GM12878 (cell line): Measurements from ENCODE around the gene LRRC7. TPM values are rescaled to one million over a fixed set of nuclear protein-coding genes. Genes with fewer than 3 reads are reported as not detected.

ENCODE experiments used
- ATAC-seq: fragments of 200-7000 bp; cut with Tn5 transposase; 3 replicates; pipeline ENCODE4 v1.9.1; 2020; ENCODE audit warnings: mild to moderate bottlenecking, moderate library complexity
- BruUV-seq: library from RNA; stranded (reverse); fragments of 400-500 nt; replicated peaks from 2 replicates; lab custom pipeline; 2021; lab: Mats Ljungman, UMichigan
- CTCF ChIA-PET: fragments of 300-600 bp; sonication (Branson Sonifier 250); formaldehyde crosslinking; extraction: SDS; loops from one replicate; lab custom pipeline; 2021; ENCODE audit warnings: inconsistent platforms; lab: Yijun Ruan, JAX
- POLR2A ChIA-PET: fragments of 350-600 bp; formaldehyde crosslinking; extraction: SDS; loops from one replicate; lab custom pipeline; 2021; ENCODE audit warnings: inconsistent platforms; lab: Charles Lee
- RAD21 ChIA-PET: fragments of 300-600 bp; sonication (Branson Sonifier 250); formaldehyde crosslinking; loops from one replicate; lab custom pipeline; 2023; ENCODE audit warnings: antibody characterized with exemption; ENCODE audit not compliant: unreplicated experiment; lab: Charles Lee
- SMC1A ChIA-PET: fragments of 300-600 bp; sonication (Branson Sonifier 250); formaldehyde crosslinking; loops from one replicate; lab custom pipeline; 2023; ENCODE audit not compliant: unreplicated experiment, uncharacterized antibody; lab: Charles Lee
- DNase-seq: peaks from one replicate; pipeline ENCODE4 v3.0.0-alpha.2; 2011; ENCODE audit warnings: low read depth, low spot score
- FAIRE-seq: peaks from 3 replicates; lab custom pipeline; 2011; peaks lifted over from hg19 to GRCh38; lab: Jason Lieb, UNC
- H2AFZ ChIP-seq: 2 replicates; pipeline ENCODE4 v1.6.0; 2011; ENCODE audit warnings: low read depth, low read length, control low read depth; ENCODE audit not compliant: control insufficient read depth
- H3K27ac ChIP-seq: 2 replicates; pipeline ENCODE4 v1.5.1; 2011; ENCODE audit warnings: control low read depth; ENCODE audit not compliant: control insufficient read depth, insufficient read depth
- H3K27me3 ChIP-seq, 2 experiments: replicated peaks in 1 of 2; 2 replicates each; pipeline versions ENCODE4 v1.6.0 to v1.6.1; 2011; ENCODE audit warnings: low read length in 1 of 2; ENCODE audit not compliant: control insufficient read depth in 2 of 2, insufficient read depth in 2 of 2
- H3K36me3 ChIP-seq, 2 experiments: 2 replicates each; pipeline ENCODE4 v1.5.1; 2011; ENCODE audit warnings: low read length in 1 of 2; ENCODE audit not compliant: control insufficient read depth in 2 of 2, insufficient read depth in 2 of 2
- H3K4me1 ChIP-seq: 2 replicates; pipeline ENCODE4 v1.6.1; 2011; ENCODE audit warnings: mild to moderate bottlenecking, low read length, moderate library complexity, mixed read lengths; ENCODE audit not compliant: control insufficient read depth, insufficient read depth
- H3K4me2 ChIP-seq: 2 replicates; pipeline ENCODE4 v1.6.0; 2011; ENCODE audit warnings: control low read depth; ENCODE audit not compliant: control insufficient read depth, insufficient read depth
- H3K4me3 ChIP-seq: fragments of 200-600 bp; sonication (generic); 2 replicates; pipeline ENCODE4 v1.5.1; 2016
- H3K79me2 ChIP-seq: 2 replicates; pipeline ENCODE4 v1.6.0; 2011; ENCODE audit warnings: low read length; ENCODE audit not compliant: control insufficient read depth, insufficient read depth
- H3K9ac ChIP-seq: 2 replicates; pipeline ENCODE4 v1.8.0; 2011; ENCODE audit warnings: low read length, control low read depth, mixed read lengths; ENCODE audit not compliant: control insufficient read depth, insufficient read depth
- H3K9me3 ChIP-seq: replicated peaks from 3 replicates; pipeline ENCODE4 v1.5.1; 2011; ENCODE audit warnings: mild to moderate bottlenecking, low read length; ENCODE audit not compliant: control insufficient read depth, insufficient read depth
- H4K20me1 ChIP-seq: 2 replicates; pipeline ENCODE4 v1.6.0; 2011; ENCODE audit not compliant: control insufficient read depth, insufficient read depth
- ASH2L ChIP-seq: fragments of 300-600, 200-600 bp; sonication (generic); IDR thresholded peaks from 2 replicates; pipeline ENCODE4 v1.6.1; 2017; ENCODE audit warnings: low read depth, mild to moderate bottlenecking, borderline replicate concordance
- CBX5 ChIP-seq: sonication (generic); IDR thresholded peaks from 2 replicates; pipeline ENCODE4 v1.6.1; 2016; ENCODE audit warnings: low read depth, moderate library complexity, mild to moderate bottlenecking, inconsistent platforms
- CTCF ChIP-seq, 3 experiments: IDR thresholded peaks in 2 of 3; conservative IDR thresholded peaks in 1 of 3; 2 replicates each; pipeline ENCODE4 v1.5.1; 2011; ENCODE audit warnings: low read depth in 3 of 3, low read length in 3 of 3, mild to moderate bottlenecking in 3 of 3, control low read depth in 2 of 3, moderate library complexity in 2 of 3, inconsistent platforms in 1 of 3, mixed read lengths in 1 of 3; ENCODE audit not compliant: control insufficient read depth in 2 of 3, insufficient read depth in 1 of 3; ENCODE audit errors: extremely low read depth in 1 of 3
- EP300 ChIP-seq, 2 experiments: fragments of 150-350 bp in 1 of 2; IDR thresholded peaks; 2 replicates each; pipeline ENCODE4 v1.6.1; 2011 to 2012; ENCODE audit warnings: low read depth in 2 of 2, low read length in 2 of 2, borderline replicate concordance in 1 of 2, improper control_type of control experiment in 1 of 2, inconsistent platforms in 1 of 2; ENCODE audit not compliant: control insufficient read depth in 1 of 2
- GABPA ChIP-seq: IDR thresholded peaks from 2 replicates; pipeline ENCODE4 v1.6.1; 2014; ENCODE audit warnings: antibody characterized with exemption, low read depth, mild to moderate bottlenecking, inconsistent platforms
- KAT2A ChIP-seq: conservative IDR thresholded peaks from 2 replicates; pipeline ENCODE4 v1.6.1; 2011; ENCODE audit warnings: low read depth, low read length; ENCODE audit not compliant: control insufficient read depth
- PAX5 ChIP-seq: IDR thresholded peaks from 2 replicates; pipeline ENCODE4 v1.6.1; 2011; ENCODE audit warnings: low read depth, low read length, borderline replicate concordance
- PML ChIP-seq: IDR thresholded peaks from 2 replicates; pipeline ENCODE4 v1.6.1; 2012; ENCODE audit warnings: low read length, inconsistent platforms
- POLR2AphosphoS5 ChIP-seq: IDR thresholded peaks from 2 replicates; pipeline ENCODE4 v1.6.1; 2011; ENCODE audit warnings: mild to moderate bottlenecking, low read length, inconsistent platforms
- WGBS: methylation state at CpG from one replicate; pipeline ENCODE4 v1.1.6; 2016; ENCODE audit warnings: low lambda C conversion rate; ENCODE audit not compliant: insufficient replicate concordance, insufficient coverage; ENCODE audit errors: missing lambda C conversion rate; 5-methylcytosine and 5-hydroxymethylcytosine counted together
- in situ Hi-C: fragments of 300-500 bp; cut with MboI; formaldehyde crosslinking; loops from 9 replicates; pipeline ENCODE4 v1.14.3; 2018; ENCODE audit warnings: mixed read lengths
- intact Hi-C: fragments of 100-400 bp; cut with micrococcal nuclease; formaldehyde crosslinking; loops from one replicate; pipeline ENCODE4 v1.14.2; 2022; ENCODE audit not compliant: unreplicated experiment
- polyA plus RNA-seq, 11 experiments: library from polyadenylated mRNA; depleted of rRNA in 4 of 11; unstranded in 6 of 11; stranded (reverse) in 5 of 11; fragments of >200 nt; fragmentation: Nextera tagmentation in 4 of 11; fragmentation: Illumina TruSeq in 1 of 11; extraction: Ambion mirVana in 4 of 11; extraction: Trizol in 1 of 11; gene quantifications; 1 replicate in 1 of 11; 2 replicates in 10 of 11; pipeline versions ENCODE4 v1.2.1 to v1.2.3, GENCODE V29; 2011 to 2016; ENCODE audit warnings: inconsistent platforms in 2 of 11, missing spikeins in 2 of 11, low read depth in 1 of 11
- total RNA-seq, 4 experiments: library from RNA; depleted of rRNA in 3 of 4; stranded (reverse); fragments of >200 nt in 3 of 4; fragmentation: Illumina TruSeq in 1 of 4; extraction: Trizol in 1 of 4; gene quantifications; 2 replicates each; pipeline versions ENCODE4 v1.2.1 to v1.2.3, GENCODE V29; 2013 to 2021

LRRC7 gene
- total and polyA plus RNA-seq, 10 of the 15 experiments (the other 5 are each of a cell fraction or from before 2014, with no cell fraction given), result 0.05 to 1.4 (median 0.24) TPM; not detected in 5

- Histone ChIP-seq H3K4me3 (no peak overlapping the region), H3K4me1 (no peaks in the 10 kb centered on the region), H3K36me3 (no peaks in the 10 kb centered on the region), H2AFZ (no peak overlapping the region), H3K9ac (no peak overlapping the region), H3K9me3 (no peaks in the 10 kb centered on the region), H3K4me2 (no peak overlapping the region), H3K79me2 (no peaks in the 10 kb centered on the region), H3K27ac (no peak overlapping the region), H3K27me3 (no peaks in the 10 kb centered on the region), H4K20me1 (no peaks in the 10 kb centered on the region)
- WGBS, result 5% methylated on average over 3 of the region's 3 CpGs
- in situ Hi-C loops, result no loop called here
- POLR2A ChIA-PET, result no interaction called here
- TF ChIP-seq GABPA (no peak), PAX5 (no peak), POLR2AphosphoS5 (no peak), CBX5 (no peak), PML (no peak)
- DNase-seq (no peak), FAIRE-seq (no peak), ATAC-seq (no peak)
- RAD21 ChIA-PET, result no interaction called here
- BruUV-seq, result no TSS peak
- SMC1A ChIA-PET, result no interaction called here
- CTCF ChIA-PET, result no interaction called here
- intact Hi-C loops, result no loop called here
Observed at GRCh38 chr1:69754521-69754920, 186.8 kb downstream of the LRRC7 start.

DNA sequence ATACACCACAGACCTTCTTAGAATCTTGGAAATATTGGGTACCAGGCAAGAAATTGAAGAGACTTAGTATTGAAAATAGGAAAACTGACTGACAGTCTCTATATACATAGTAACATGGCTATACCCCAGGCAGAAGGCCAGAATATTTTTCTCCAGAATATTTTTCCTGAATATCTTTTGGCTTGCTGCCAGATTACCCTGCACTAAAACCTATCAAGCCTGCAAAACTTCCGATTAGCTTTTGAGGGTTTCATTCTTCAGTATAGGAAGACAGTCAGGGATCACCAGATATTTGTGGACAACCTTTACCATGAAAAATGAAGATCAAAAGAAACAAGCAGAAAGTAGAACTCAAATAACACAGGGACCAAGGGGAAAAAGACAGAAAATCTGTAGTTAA, 187.9 kb downstream of the LRRC7 start:
- no peak overlapping the region for H2AFZ ChIP-seq
- H3K9ac ChIP-seq, result no peak overlapping the region
- intact Hi-C loops, result no loop called here
- ATAC-seq (no peak), DNase-seq (no peak), FAIRE-seq (no peak)
- POLR2A ChIA-PET, result no interaction called here
- H3K79me2 ChIP-seq, result no peaks in the 10 kb centered on the region
- H4K20me1 ChIP-seq, result no peaks in the 10 kb centered on the region
- no TSS peak for BruUV-seq
- RAD21 ChIA-PET, result no interaction called here
- H3K4me3 ChIP-seq, result no peak overlapping the region
- no peaks in the 10 kb centered on the region for H3K27me3 ChIP-seq
- no peaks in the 10 kb centered on the region for H3K4me1 ChIP-seq
- no peak overlapping the region for H3K27ac ChIP-seq
- no peak overlapping the region for H3K4me2 ChIP-seq
- CTCF ChIA-PET, result no interaction called here
- SMC1A ChIA-PET, result no interaction called here
- WGBS, result 30% methylated on average over 1 of the region's 1 CpG
- TF ChIP-seq KAT2A (no peak), EP300 (IDR thresholded peaks at IDR 0.05; ENCODE audit: borderline replicate concordance in 1 of 2, control insufficient read depth in 1 of 2, low read depth in 2 of 2, low read length in 2 of 2) (no peak), ASH2L (no peak), CTCF (IDR thresholded peaks at IDR 0.05 in 2 of 3, conservative IDR thresholded peaks at IDR 0.05 in 1 of 3; ENCODE audit: control insufficient read depth in 2 of 3, extremely low read depth in 1 of 3, insufficient read depth in 1 of 3, low read depth in 3 of 3, low read length in 3 of 3) (no peak)
- in situ Hi-C loops, result no loop called here
- no peaks in the 10 kb centered on the region for H3K9me3 ChIP-seq
- no peaks in the 10 kb centered on the region for H3K36me3 ChIP-seq
